ENCODE results near the gene TASP1. TPM values are rescaled to one million over a fixed set of nuclear protein-coding genes. Genes with fewer than 3 reads are reported as not detected.

The TASP1 gene
- total RNA-seq, 1 experiment from 2014 or later = 27.4 TPM

DNA sequence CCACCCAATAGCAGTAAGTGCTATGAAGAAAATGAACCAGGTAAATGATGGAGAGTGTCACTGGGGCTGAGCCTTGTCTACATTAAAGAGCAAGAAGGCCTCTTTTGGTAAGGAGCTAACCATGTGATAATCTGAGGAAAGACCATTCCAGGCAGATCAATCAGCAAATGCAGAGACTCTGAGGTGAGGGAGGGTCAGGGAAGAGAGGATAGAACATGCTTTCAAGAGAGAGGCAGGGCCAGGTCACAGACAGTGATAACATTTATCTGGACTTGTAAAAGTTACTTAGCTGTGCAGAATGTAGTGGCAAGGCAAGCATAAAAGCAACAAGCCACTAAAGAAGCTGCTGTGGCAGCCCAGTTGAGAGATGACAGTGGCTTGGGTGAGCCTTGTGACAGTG, 197.3 kb downstream of the TASP1 start:
- Histone ChIP-seq H3K36me3 (ENCODE audit: control insufficient read depth, insufficient read depth, low read length) (no peaks in the 10 kb centered on the region), H3K27me3 (replicated peaks; ENCODE audit: control insufficient read depth, insufficient read depth, low read length) (no peaks in the 10 kb centered on the region), H3K4me3 (ENCODE audit: low read depth, low read length) (no peak overlapping the region), H3K4me1 (peaks cover 16% of the 10 kb centered on the region), H3K9me3 (no peaks in the 10 kb centered on the region)
- H3K27ac Mint-ChIP-seq (ENCODE audit: unreplicated experiment) = no peak overlapping the region
- TF ChIP-seq, protein P1, sequence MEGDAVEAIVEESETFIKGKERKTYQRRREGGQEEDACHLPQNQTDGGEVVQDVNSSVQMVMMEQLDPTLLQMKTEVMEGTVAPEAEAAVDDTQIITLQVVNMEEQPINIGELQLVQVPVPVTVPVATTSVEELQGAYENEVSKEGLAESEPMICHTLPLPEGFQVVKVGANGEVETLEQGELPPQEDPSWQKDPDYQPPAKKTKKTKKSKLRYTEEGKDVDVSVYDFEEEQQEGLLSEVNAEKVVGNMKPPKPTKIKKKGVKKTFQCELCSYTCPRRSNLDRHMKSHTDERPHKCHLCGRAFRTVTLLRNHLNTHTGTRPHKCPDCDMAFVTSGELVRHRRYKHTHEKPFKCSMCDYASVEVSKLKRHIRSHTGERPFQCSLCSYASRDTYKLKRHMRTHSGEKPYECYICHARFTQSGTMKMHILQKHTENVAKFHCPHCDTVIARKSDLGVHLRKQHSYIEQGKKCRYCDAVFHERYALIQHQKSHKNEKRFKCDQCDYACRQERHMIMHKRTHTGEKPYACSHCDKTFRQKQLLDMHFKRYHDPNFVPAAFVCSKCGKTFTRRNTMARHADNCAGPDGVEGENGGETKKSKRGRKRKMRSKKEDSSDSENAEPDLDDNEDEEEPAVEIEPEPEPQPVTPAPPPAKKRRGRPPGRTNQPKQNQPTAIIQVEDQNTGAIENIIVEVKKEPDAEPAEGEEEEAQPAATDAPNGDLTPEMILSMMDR (IDR thresholded peaks at IDR 0.05; ENCODE audit: insufficient read depth in 1 of 2, low read depth in 1 of 2, low read length in 1 of 2, severe bottlenecking in 1 of 2, unreplicated experiment in 1 of 2) = no peak
- BruUV-seq (replicated peaks) = no TSS peak
- no peaks in the 10 kb centered on the region for H3K27me3 Mint-ChIP-seq (ENCODE audit: insufficient read depth, unreplicated experiment)
- intact Hi-C loops (cut with micrococcal nuclease; ENCODE audit: unreplicated experiment) = no loop called here
- ChIA-PET CTCF (no interaction called here), POLR2A (no interaction called here)
- H3K9me3 Mint-ChIP-seq (ENCODE audit: unreplicated experiment) = peaks cover 14% of the 10 kb centered on the region
- DNase-seq = no peak
- no peak overlapping the region for H3K4me3 Mint-ChIP-seq (ENCODE audit: unreplicated experiment)
- H3K36me3 Mint-ChIP-seq (ENCODE audit: insufficient read depth, unreplicated experiment) = no peaks in the 10 kb centered on the region
- peaks cover 16% of the 10 kb centered on the region for H3K4me1 Mint-ChIP-seq (ENCODE audit: low read depth, unreplicated experiment)

DNA sequence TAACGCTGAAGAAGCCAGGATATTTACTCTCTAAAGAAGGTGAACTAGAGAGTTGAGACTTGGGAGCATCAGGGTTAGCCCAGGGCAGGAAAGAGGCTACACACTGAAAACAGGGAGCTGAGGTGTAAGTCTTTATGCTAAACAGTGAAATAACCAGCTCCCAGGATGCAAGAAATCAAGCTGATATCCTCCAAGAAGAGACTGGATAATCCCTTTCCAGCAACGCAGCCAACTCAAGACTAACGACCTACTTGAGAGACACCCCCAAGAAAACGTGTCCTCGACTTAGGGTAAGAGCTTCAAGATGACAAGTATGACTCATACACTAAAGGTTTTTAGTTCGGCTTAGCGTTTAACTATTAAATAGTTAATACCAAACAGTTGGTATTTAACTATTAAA, 202.2 kb downstream of the TASP1 start:
- Mint-ChIP-seq H3K4me3 (ENCODE audit: unreplicated experiment) (no peak overlapping the region), H3K27me3 (ENCODE audit: insufficient read depth, unreplicated experiment) (no peaks in the 10 kb centered on the region), H3K36me3 (ENCODE audit: insufficient read depth, unreplicated experiment) (peaks cover 5% of the 10 kb centered on the region), H3K4me1 (ENCODE audit: low read depth, unreplicated experiment) (peaks cover 8% of the 10 kb centered on the region), H3K27ac (ENCODE audit: unreplicated experiment) (no peak overlapping the region), H3K9me3 (ENCODE audit: unreplicated experiment) (peaks cover 14% of the 10 kb centered on the region)
- Histone ChIP-seq H3K4me1 (peaks cover 11% of the 10 kb centered on the region), H3K4me3 (ENCODE audit: low read depth, low read length) (no peak overlapping the region), H3K36me3 (ENCODE audit: control insufficient read depth, insufficient read depth, low read length) (no peaks in the 10 kb centered on the region), H3K9me3 (no peaks in the 10 kb centered on the region), H3K27me3 (replicated peaks; ENCODE audit: control insufficient read depth, insufficient read depth, low read length) (no peaks in the 10 kb centered on the region)
- POLR2A ChIA-PET = no interaction called here
- intact Hi-C loops (cut with micrococcal nuclease; ENCODE audit: unreplicated experiment) = no loop called here
- DNase-seq = no peak
- BruUV-seq (replicated peaks) = no TSS peak
- TF ChIP-seq, protein P1 (IDR thresholded peaks at IDR 0.05; ENCODE audit: insufficient read depth in 1 of 2, low read depth in 1 of 2, low read length in 1 of 2, severe bottlenecking in 1 of 2, unreplicated experiment in 1 of 2) = no peak
- CTCF ChIA-PET = no interaction called here

DNA sequence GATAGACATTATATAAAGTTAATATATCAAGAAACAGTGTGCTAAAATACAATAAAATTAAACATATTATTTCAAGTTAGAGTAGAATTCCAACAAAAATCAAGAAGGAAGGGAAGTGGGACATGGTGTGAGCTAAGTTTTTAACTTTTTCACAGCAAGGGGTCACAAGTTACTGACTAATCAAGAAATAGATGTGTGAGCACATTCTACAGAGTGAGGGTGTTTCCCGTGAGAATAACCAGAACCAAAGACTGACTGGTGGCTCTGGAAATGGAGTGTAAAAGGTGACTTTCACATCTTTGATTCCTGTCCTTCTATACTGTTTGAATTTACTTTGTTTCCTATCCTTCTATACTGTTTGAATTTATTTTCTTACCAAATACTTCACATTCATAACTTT, 206.6 kb downstream of the TASP1 start:
- no TSS peak for BruUV-seq (replicated peaks)
- CTCF ChIA-PET = no interaction called here
- no peaks in the 10 kb centered on the region for H3K36me3 ChIP-seq (ENCODE audit: control insufficient read depth, insufficient read depth, low read length)

More for the DNA sequence above, 206.6 kb downstream of the TASP1 start:
- DNase-seq = no peak
- peaks cover 22% of the 10 kb centered on the region for H3K4me1 ChIP-seq
- no peak overlapping the region for H3K4me3 Mint-ChIP-seq (ENCODE audit: unreplicated experiment)
- POLR2A ChIA-PET = no interaction called here
- H3K27me3 Mint-ChIP-seq (ENCODE audit: insufficient read depth, unreplicated experiment) = no peaks in the 10 kb centered on the region
- no peaks in the 10 kb centered on the region for H3K27me3 ChIP-seq (replicated peaks; ENCODE audit: control insufficient read depth, insufficient read depth, low read length)
- peaks cover 13% of the 10 kb centered on the region for H3K4me1 Mint-ChIP-seq (ENCODE audit: low read depth, unreplicated experiment)
- peaks cover 11% of the 10 kb centered on the region for H3K36me3 Mint-ChIP-seq (ENCODE audit: insufficient read depth, unreplicated experiment)
- TF ChIP-seq, protein P1 (IDR thresholded peaks at IDR 0.05; ENCODE audit: insufficient read depth in 1 of 2, low read depth in 1 of 2, low read length in 1 of 2, severe bottlenecking in 1 of 2, unreplicated experiment in 1 of 2) = no peak
- no peak overlapping the region for H3K27ac Mint-ChIP-seq (ENCODE audit: unreplicated experiment)
- no peak overlapping the region for H3K4me3 ChIP-seq (ENCODE audit: low read depth, low read length)
- no peaks in the 10 kb centered on the region for H3K9me3 ChIP-seq
- no peaks in the 10 kb centered on the region for H3K9me3 Mint-ChIP-seq (ENCODE audit: unreplicated experiment)
- intact Hi-C loops (cut with micrococcal nuclease; ENCODE audit: unreplicated experiment) = loop anchor here (5.0 kb wide), 1 partner anchor 95 kb away; no protein-coding TSS in a partner anchor

Data from Caco-2 (cell line).